Measurements from ENCODE around the gene MPPED1. TPM values are rescaled to one million over a fixed set of nuclear protein-coding genes. Genes with fewer than 3 reads are reported as not detected.

Gene MPPED1
- total and polyA plus RNA-seq, 4 donors: 0.89 to 6.5 (median 4.1) TPM

GRCh38 chr22:43481568-43482317 is 69.9 kb downstream of the MPPED1 start:
- H3K9me3 ChIP-seq (ENCODE audit: control insufficient read depth in 4 of 4, low read length in 3 of 4): no peaks in the 10 kb centered on the region
- peaks cover 0 to 3% (median 0%) of the 10 kb centered on the region in 4 donors for H3K36me3 ChIP-seq (ENCODE audit: control insufficient read depth in 4 of 4, insufficient read depth in 3 of 4, low read depth in 1 of 4, low read length in 3 of 4)
- no peaks in the 10 kb centered on the region for H3K27me3 ChIP-seq (ENCODE audit: control insufficient read depth in 4 of 4, insufficient read depth in 4 of 4, low read length in 3 of 4)
- no peak for DNase-seq (ENCODE audit: low spot score)
- no peak overlapping the region for H3K27ac ChIP-seq (ENCODE audit: low read depth in 1 of 2, low read length in 2 of 2)
- 60% methylated on average over 18 of the region's 18 CpGs for WGBS
- TF ChIP-seq RAD21 (IDR thresholded peaks at IDR 0.05) (peak in 1 of 2 donors; percentile 67), FOXA1 (IDR thresholded peaks at IDR 0.05) (no peak), ATF3 (IDR thresholded peaks at IDR 0.05) (no peak)
- H3K4me1 ChIP-seq (ENCODE audit: control insufficient read depth in 4 of 4, insufficient read depth in 4 of 4, low read length in 3 of 4): peaks cover 0 to 5% (median 0%) of the 10 kb centered on the region in 4 donors
- no peak overlapping the region for H3K9ac ChIP-seq (ENCODE audit: low read depth in 1 of 2, low read length in 2 of 2)
- H3K4me3 ChIP-seq (ENCODE audit: low read depth in 1 of 3, low read length in 3 of 3): no peak overlapping the region

GRCh38 chr22:43482318-43482625 is 70.5 kb downstream of the MPPED1 start:
- H3K4me1 ChIP-seq (ENCODE audit: control insufficient read depth in 4 of 4, insufficient read depth in 4 of 4, low read length in 3 of 4): peaks cover 0 to 5% (median 0%) of the 10 kb centered on the region in 4 donors
- H3K9me3 ChIP-seq (ENCODE audit: control insufficient read depth in 4 of 4, low read length in 3 of 4): no peaks in the 10 kb centered on the region
- no peak overlapping the region for H3K9ac ChIP-seq (ENCODE audit: low read depth in 1 of 2, low read length in 2 of 2)
- no peak overlapping the region for H3K4me3 ChIP-seq (ENCODE audit: low read depth in 1 of 3, low read length in 3 of 3)
- no peaks in the 10 kb centered on the region for H3K36me3 ChIP-seq (ENCODE audit: control insufficient read depth in 4 of 4, insufficient read depth in 3 of 4, low read depth in 1 of 4, low read length in 3 of 4)
- no peaks in the 10 kb centered on the region for H3K27me3 ChIP-seq (ENCODE audit: control insufficient read depth in 4 of 4, insufficient read depth in 4 of 4, low read length in 3 of 4)
- H3K27ac ChIP-seq (ENCODE audit: low read depth in 1 of 2, low read length in 2 of 2): no peak overlapping the region
- WGBS: 76% methylated on average over 8 of the region's 8 CpGs
- no peak for DNase-seq (ENCODE audit: low spot score)
- TF ChIP-seq FOXA2 (IDR thresholded peaks at IDR 0.05): no peak
- TF ChIP-seq ATF3 (IDR thresholded peaks at IDR 0.05): no peak
- TF ChIP-seq HNF4G (IDR thresholded peaks at IDR 0.05): no peak
- no peak for TF ChIP-seq RAD21 (IDR thresholded peaks at IDR 0.05)

GRCh38 chr22:43483266-43483665 is 71.5 kb downstream of the MPPED1 start:
- H3K4me3 ChIP-seq (ENCODE audit: low read depth in 1 of 3, low read length in 3 of 3): no peak overlapping the region
- peaks cover 0 to 5% (median 0%) of the 10 kb centered on the region in 4 donors for H3K4me1 ChIP-seq (ENCODE audit: control insufficient read depth in 4 of 4, insufficient read depth in 4 of 4, low read length in 3 of 4)
- 87% methylated on average over 13 of the region's 13 CpGs for WGBS
- H3K27me3 ChIP-seq (ENCODE audit: control insufficient read depth in 4 of 4, insufficient read depth in 4 of 4, low read length in 3 of 4): no peaks in the 10 kb centered on the region
- no peak for DNase-seq (ENCODE audit: low spot score)
- TF ChIP-seq MAX (IDR thresholded peaks at IDR 0.05) (no peak), SP1 (IDR thresholded peaks at IDR 0.05) (no peak)
- H3K36me3 ChIP-seq (ENCODE audit: control insufficient read depth in 4 of 4, insufficient read depth in 3 of 4, low read depth in 1 of 4, low read length in 3 of 4): no peaks in the 10 kb centered on the region
- H3K9ac ChIP-seq (ENCODE audit: low read depth in 1 of 2, low read length in 2 of 2): no peak overlapping the region
- no peaks in the 10 kb centered on the region for H3K9me3 ChIP-seq (ENCODE audit: control insufficient read depth in 4 of 4, low read length in 3 of 4)
- H3K27ac ChIP-seq (ENCODE audit: low read depth in 1 of 2, low read length in 2 of 2): no peak overlapping the region

GRCh38 chr22:43483669-43484068 is 71.9 kb downstream of the MPPED1 start:
- H3K9me3 ChIP-seq (ENCODE audit: control insufficient read depth in 4 of 4, low read length in 3 of 4): no peaks in the 10 kb centered on the region
- no peak for DNase-seq (ENCODE audit: low spot score)
- peaks cover 0 to 5% (median 0%) of the 10 kb centered on the region in 4 donors for H3K4me1 ChIP-seq (ENCODE audit: control insufficient read depth in 4 of 4, insufficient read depth in 4 of 4, low read length in 3 of 4)
- no peak overlapping the region for H3K4me3 ChIP-seq (ENCODE audit: low read depth in 1 of 3, low read length in 3 of 3)
- 92% methylated on average over 7 of the region's 7 CpGs for WGBS
- H3K9ac ChIP-seq (ENCODE audit: low read depth in 1 of 2, low read length in 2 of 2): no peak overlapping the region
- no peak for TF ChIP-seq ATF3 (IDR thresholded peaks at IDR 0.05)
- no peak for TF ChIP-seq ZBTB33 (IDR thresholded peaks at IDR 0.05)
- no peak for TF ChIP-seq HNF4A (conservative IDR thresholded peaks at IDR 0.05)
- no peak for TF ChIP-seq MAX (IDR thresholded peaks at IDR 0.05)
- no peak for TF ChIP-seq EGR1 (IDR thresholded peaks at IDR 0.05; ENCODE audit: low read depth in 2 of 2)
- no peak for TF ChIP-seq JUND (IDR thresholded peaks at IDR 0.05)
- no peak for TF ChIP-seq RAD21 (IDR thresholded peaks at IDR 0.05)
- no peak for TF ChIP-seq FOXA2 (IDR thresholded peaks at IDR 0.05)
- TF ChIP-seq YY1 (IDR thresholded peaks at IDR 0.05): no peak
- no peak for TF ChIP-seq GABPA (IDR thresholded peaks at IDR 0.05 in 1 of 2, conservative IDR thresholded peaks at IDR 0.05 in 1 of 2)
- TF ChIP-seq SP1 (IDR thresholded peaks at IDR 0.05): no peak
- TF ChIP-seq TAF1 (conservative IDR thresholded peaks at IDR 0.05): no peak
- no peak for TF ChIP-seq HNF4G (IDR thresholded peaks at IDR 0.05)
- TF ChIP-seq FOXA1 (IDR thresholded peaks at IDR 0.05): no peak
- no peak for TF ChIP-seq RXRA (IDR thresholded peaks at IDR 0.05)
- no peaks in the 10 kb centered on the region for H3K36me3 ChIP-seq (ENCODE audit: control insufficient read depth in 4 of 4, insufficient read depth in 3 of 4, low read depth in 1 of 4, low read length in 3 of 4)
- no peak overlapping the region for H3K27ac ChIP-seq (ENCODE audit: low read depth in 1 of 2, low read length in 2 of 2)
- H3K27me3 ChIP-seq (ENCODE audit: control insufficient read depth in 4 of 4, insufficient read depth in 4 of 4, low read length in 3 of 4): no peaks in the 10 kb centered on the region

All from liver (tissue), 9 donors.